NT2/D1 (cell line): ENCODE results near the gene RASSF3.

ENCODE experiments used
- SUZ12 ChIP-seq: IDR thresholded peaks from 2 replicates; pipeline ENCODE4 v1.6.1; 2011; ENCODE audit not compliant: insufficient read length, insufficient read depth; ENCODE audit errors: extremely low read depth
- YY1 ChIP-seq: IDR thresholded peaks from 2 replicates; pipeline ENCODE4 v1.6.1; 2011; ENCODE audit not compliant: insufficient read length, insufficient read depth
- ZNF274 ChIP-seq: IDR thresholded peaks from 2 replicates; pipeline ENCODE4 v1.6.1; 2011; ENCODE audit warnings: mild to moderate bottlenecking, low read depth, low read length

DNA sequence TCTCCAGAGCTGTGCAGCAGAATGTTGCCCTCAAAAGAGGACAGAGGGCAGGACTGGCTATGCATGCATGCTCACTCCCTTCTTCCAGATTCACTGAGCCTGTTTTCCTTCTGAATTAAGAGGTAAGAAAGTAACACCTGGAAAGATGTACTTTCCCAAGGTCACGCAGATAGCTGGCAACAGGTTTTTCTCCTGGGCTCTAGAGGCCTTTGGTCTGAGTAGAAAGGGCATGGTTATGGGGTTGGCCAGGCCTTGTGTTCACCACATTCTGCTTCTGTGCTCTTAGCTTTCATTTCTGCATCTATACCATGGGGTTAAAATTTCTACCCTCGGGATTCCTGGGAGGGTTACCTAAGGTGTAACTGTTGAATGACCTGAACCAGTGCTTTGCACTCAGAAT lies 57.5 kb downstream of the RASSF3 start:
- no peak for TF ChIP-seq YY1
- no peak for TF ChIP-seq ZNF274
- no peak for TF ChIP-seq SUZ12
